Sigmoid colon (tissue), 7 donors: Measurements from ENCODE around the gene RNU6-7. TPM values are rescaled to one million over a fixed set of nuclear protein-coding genes. Genes with fewer than 3 reads are reported as not detected.

Experiments
- DNase-seq: peaks from one replicate; pipeline ENCODE4 v3.0.0-alpha.2; 2019
- H3K27ac ChIP-seq, 4 donors: fragments of 200-600 bp; sonication (generic); one replicate each; pipeline ENCODE4 v1.5.1; 2016 to 2019; ENCODE audit warnings: mild to moderate bottlenecking in 1 of 4
- H3K27me3 ChIP-seq, 3 donors: fragments of 200-600 bp; sonication (generic); one replicate each; pipeline ENCODE4 v1.5.1; 2019; ENCODE audit warnings: mild to moderate bottlenecking in 1 of 3
- H3K36me3 ChIP-seq, 4 donors: fragments of 200-600 bp; sonication (generic); one replicate each; pipeline ENCODE4 v1.5.1; 2016 to 2019
- H3K4me1 ChIP-seq, 4 donors: fragments of 200-600 bp; sonication (generic); one replicate each; pipeline ENCODE4 v1.5.1; 2017 to 2019
- H3K4me3 ChIP-seq, 4 donors: fragments of 200-600 bp; sonication (generic); one replicate each; pipeline ENCODE4 v1.5.1; 2017 to 2019; ENCODE audit warnings: mild to moderate bottlenecking in 2 of 4, moderate library complexity in 1 of 4
- H3K9me3 ChIP-seq, 4 donors: fragments of 200-600 bp in 3 of 4; sonication (generic) in 3 of 4; one replicate each; pipeline versions ENCODE4 v1.5.1 to v1.6.1; 2013 to 2019
- CTCF ChIP-seq, 4 experiments: fragments of 450-650 bp in 3 of 4; fragments of 200-600 bp in 1 of 4; IDR thresholded peaks; one replicate each; pipeline ENCODE4 v1.5.1; 2016 to 2019; ENCODE audit warnings: antibody characterized with exemption in 4 of 4, mild to moderate bottlenecking in 3 of 4, moderate library complexity in 2 of 4
- EP300 ChIP-seq, 4 donors: sonication (generic); formaldehyde crosslinking; IDR thresholded peaks; one replicate each; pipeline ENCODE4 v1.6.1; 2017; ENCODE audit warnings: antibody characterized with exemption in 4 of 4
- POLR2A ChIP-seq, 2 donors: fragments of 450-650 bp; IDR thresholded peaks; one replicate each; pipeline ENCODE4 v1.6.1; 2016; ENCODE audit warnings: antibody characterized with exemption in 2 of 2, mild to moderate bottlenecking in 2 of 2, moderate library complexity in 2 of 2
- POLR2AphosphoS5 ChIP-seq, 4 donors: sonication (generic); formaldehyde crosslinking; IDR thresholded peaks; one replicate each; pipeline ENCODE4 v1.6.1; 2017; ENCODE audit warnings: antibody characterized with exemption in 4 of 4
- WGBS, 2 donors: extraction: QIAGEN DNeasy Blood & Tissue Kit; methylation state at CpG; one replicate each; pipeline ENCODE4 v1.1.7; 2013; 5-methylcytosine and 5-hydroxymethylcytosine counted together
- intact Hi-C: fragments of 100-400 bp; cut with DNase I; formaldehyde crosslinking; loops from one replicate; pipeline ENCODE4 v1.15.1; 2023
- polyA plus RNA-seq, 3 donors: library from polyadenylated mRNA; stranded (reverse); fragments of 200-250 nt; gene quantifications; one replicate each; pipeline ENCODE4 v1.2.3, GENCODE V29; 2013
- total RNA-seq, 4 donors: library from RNA; depleted of rRNA; stranded (reverse); fragments of >200 nt; gene quantifications; one replicate each; pipeline ENCODE4 v1.1.0, GENCODE V29; 2016
- donor health status: healthy with polysubstance abuse.
- donor health status: Bipolar disorder and iron deficiency.
- donor health status: healthy.

RNU6-7 gene
- total and polyA plus RNA-seq, 7 donors: not detected

- DNase-seq: no peak
- no peaks in the 10 kb centered on the region for H3K36me3 ChIP-seq
- WGBS, 2 donors: 41 to 44% methylated on average over 1 of the region's 1 CpG
- H3K4me1 ChIP-seq: peaks cover 0 to 2% (median 0%) of the 10 kb centered on the region in 4 donors
- no peak for TF ChIP-seq CTCF (IDR thresholded peaks at IDR 0.05)
- no peak for TF ChIP-seq POLR2AphosphoS5 (IDR thresholded peaks at IDR 0.05)
- no peak for TF ChIP-seq POLR2A (IDR thresholded peaks at IDR 0.05)
- TF ChIP-seq EP300 (IDR thresholded peaks at IDR 0.05): no peak
- no peaks in the 10 kb centered on the region for H3K9me3 ChIP-seq
- H3K27ac ChIP-seq: no peak overlapping the region
- intact Hi-C loops: no loop called here
- H3K27me3 ChIP-seq: no peaks in the 10 kb centered on the region
- no peak overlapping the region for H3K4me3 ChIP-seq
These were observed 6.2 kb upstream of the RNU6-7 start for GRCh38 chr14:32195636-32196035.

GRCh38 chr14:32197919-32198318 lies 3.9 kb upstream of the RNU6-7 start:
- no peaks in the 10 kb centered on the region for H3K27me3 ChIP-seq
- H3K9me3 ChIP-seq: no peaks in the 10 kb centered on the region
- 65 to 68% methylated on average over 1 of the region's 1 CpG for WGBS, 2 donors
- no peak overlapping the region for H3K27ac ChIP-seq
- H3K4me1 ChIP-seq: peaks cover 0 to 11% (median 9%) of the 10 kb centered on the region in 4 donors
- H3K4me3 ChIP-seq: no peak overlapping the region
- no peak for DNase-seq
- intact Hi-C loops: no loop called here
- H3K36me3 ChIP-seq: no peaks in the 10 kb centered on the region
- TF ChIP-seq POLR2A (IDR thresholded peaks at IDR 0.05): no peak

- intact Hi-C loops: loop anchor here (1.0 to 5.0 kb wide), 5 partner anchors 52 to 638 kb away; partner anchors contain the start of genes ARHGAP5 and NUBPL
- WGBS, 2 donors: 5 to 8% methylated on average over 14 of the region's 14 CpGs
- Histone ChIP-seq H3K27me3 (no peaks in the 10 kb centered on the region), H3K4me3 (peak overlapping the region; percentile 64 to 68 (median 65)), H3K4me1 (peaks cover 0 to 12% (median 9%) of the 10 kb centered on the region in 4 donors), H3K9me3 (no peaks in the 10 kb centered on the region), H3K27ac (peak overlapping the region; percentile 78 to 87 (median 84)), H3K36me3 (no peaks in the 10 kb centered on the region)
- no peak for DNase-seq
- TF ChIP-seq CTCF (IDR thresholded peaks at IDR 0.05) (no peak), POLR2A (IDR thresholded peaks at IDR 0.05) (no peak), EP300 (IDR thresholded peaks at IDR 0.05) (no peak), POLR2AphosphoS5 (IDR thresholded peaks at IDR 0.05) (no peak)
These were observed 1.3 kb upstream of the RNU6-7 start for GRCh38 chr14:32200368-32201192.

GRCh38 chr14:32201193-32201815 lies 541 bp upstream of the RNU6-7 start:
- intact Hi-C loops: loop anchor here (1.0 to 5.0 kb wide), 5 partner anchors 51 to 639 kb away; partner anchors contain the start of genes ARHGAP5 and NUBPL
- WGBS, 2 donors: 0% methylated on average over 46 of the region's 46 CpGs
- DNase-seq: peak; percentile 90

More at GRCh38 chr14:32201193-32201815, 541 bp upstream of the RNU6-7 start:
- Histone ChIP-seq H3K27ac (peak overlapping the region; percentile 78 to 87 (median 84)), H3K36me3 (no peaks in the 10 kb centered on the region), H3K27me3 (no peaks in the 10 kb centered on the region), H3K4me3 (peak overlapping the region; percentile 64 to 68 (median 65)), H3K4me1 (peaks cover 0 to 12% (median 9%) of the 10 kb centered on the region in 4 donors), H3K9me3 (no peaks in the 10 kb centered on the region)
- no peak for TF ChIP-seq CTCF (IDR thresholded peaks at IDR 0.05)
- TF ChIP-seq POLR2AphosphoS5 (IDR thresholded peaks at IDR 0.05): peak in 3 of 4 donors; percentile 29 to 55 (median 46)
